Aorta (tissue), 5 donors: ENCODE results near the gene MOB3B. TPM values are rescaled to one million over a fixed set of nuclear protein-coding genes. Genes with fewer than 3 reads are reported as not detected.

Source experiments
- ATAC-seq: fragments of 200-7000 bp; cut with Tn5 transposase; one replicate; pipeline ENCODE4 v1.9.1; 2022; ENCODE audit warnings: moderate library complexity; ENCODE audit not compliant: low FRiP score
- DNase-seq, 2 donors: peaks; one replicate each; pipeline ENCODE4 v3.0.0-alpha.2; 2020
- H3K27ac ChIP-seq, 2 donors: one replicate each; pipeline ENCODE4 v1.5.1; 2013; ENCODE audit warnings: low read length in 2 of 2, mild to moderate bottlenecking in 2 of 2, moderate library complexity in 2 of 2, control low read depth in 1 of 2, inconsistent platforms in 1 of 2, low read depth in 1 of 2
- H3K27me3 ChIP-seq, 2 donors: one replicate each; pipeline ENCODE4 v1.6.1; 2013; ENCODE audit warnings: control low read depth in 1 of 2, low read length in 1 of 2, mild to moderate bottlenecking in 1 of 2, moderate library complexity in 1 of 2; ENCODE audit not compliant: insufficient read depth in 2 of 2, control insufficient read depth in 1 of 2
- H3K36me3 ChIP-seq, 2 donors: one replicate each; pipeline ENCODE4 v1.6.1; 2013; ENCODE audit warnings: control low read depth in 1 of 2, low read length in 1 of 2, mild to moderate bottlenecking in 1 of 2; ENCODE audit not compliant: insufficient read depth in 2 of 2, control insufficient read depth in 1 of 2
- H3K4me1 ChIP-seq, 2 donors: one replicate each; pipeline ENCODE4 v1.6.1; 2013; ENCODE audit warnings: low read length in 2 of 2, control low read depth in 1 of 2, mild to moderate bottlenecking in 1 of 2, moderate library complexity in 1 of 2; ENCODE audit not compliant: insufficient read depth in 2 of 2, control insufficient read depth in 1 of 2
- H3K4me3 ChIP-seq, 2 donors: one replicate each; pipeline ENCODE4 v1.5.1; 2013; ENCODE audit warnings: low read length in 2 of 2, control low read depth in 1 of 2, mild to moderate bottlenecking in 1 of 2
- H3K9me3 ChIP-seq: one replicate; pipeline ENCODE4 v1.6.1; 2013; ENCODE audit warnings: mild to moderate bottlenecking, low read length; ENCODE audit not compliant: control insufficient read depth
- WGBS, 2 donors: extraction: QIAGEN DNeasy Blood & Tissue Kit; methylation state at CpG; one replicate each; pipeline ENCODE4 v1.1.7; 2013; 5-methylcytosine and 5-hydroxymethylcytosine counted together
- intact Hi-C, 2 donors: fragments of 100-400 bp; cut with DNase I; formaldehyde crosslinking; loops; one replicate each; pipeline versions ENCODE4 v1.14.2 to v1.15.0; 2022
- polyA plus RNA-seq, 2 donors: library from polyadenylated mRNA; stranded (reverse); fragments of 200-250 nt; gene quantifications; one replicate each; pipeline ENCODE4 v1.2.3, GENCODE V29; 2013
- total RNA-seq, 2 donors: library from RNA; stranded (reverse); fragmentation: NEBNext Ultra II Directional; extraction: Animal tissue kit (Norgen Biotek cat#: 25700); gene quantifications; one replicate each; pipeline ENCODE4 v1.2.1, GENCODE V29; 2021
- donor health status: healthy with polysubstance abuse.
- donor health status: Bipolar disorder and iron deficiency.
- donor health status: DM: no; HTN: no; CAD: no.
- donor health status: DM: no; HTN: no; CAD: no.
- donor health status: DM: yes; HTN: yes; CAD: no.

Gene MOB3B
- total and polyA plus RNA-seq, 4 donors, result 3.0 to 9.0 (median 5.8) TPM

DNA sequence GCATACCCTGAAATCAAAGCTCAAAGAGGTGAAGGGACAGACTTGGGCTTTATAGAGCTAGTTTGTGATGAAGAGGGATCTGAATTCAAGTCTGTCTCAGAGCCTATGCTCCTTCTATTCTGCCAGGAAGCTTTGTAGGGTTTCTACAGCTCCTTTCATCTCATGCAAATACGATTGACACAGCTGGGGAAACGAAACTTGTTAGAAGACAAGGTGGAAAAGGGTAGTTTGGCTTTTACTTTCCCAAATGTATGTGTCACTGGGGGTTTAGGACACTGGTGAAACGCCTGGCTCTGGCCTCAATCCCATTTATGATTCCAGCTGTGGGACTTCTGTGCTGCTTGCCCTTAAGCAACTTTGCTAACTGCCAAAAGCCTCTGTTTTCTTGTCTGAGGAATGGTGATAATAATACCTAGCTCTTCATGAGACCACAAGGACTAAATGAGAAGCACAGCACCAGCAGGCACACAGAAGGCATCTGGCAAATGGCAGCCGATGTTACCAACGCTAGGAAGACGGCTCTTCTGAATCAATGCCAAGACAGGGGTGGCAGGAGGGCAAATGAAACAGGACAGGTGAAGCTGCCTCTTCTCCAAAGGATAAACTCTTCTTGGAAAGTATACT, 162.3 kb downstream of the MOB3B start:
- H3K27me3 ChIP-seq, result no peaks in the 10 kb centered on the region
- intact Hi-C loops, result no loop called here
- 84 to 87% methylated on average over 6 of the region's 6 CpGs for WGBS, 2 donors

DNA sequence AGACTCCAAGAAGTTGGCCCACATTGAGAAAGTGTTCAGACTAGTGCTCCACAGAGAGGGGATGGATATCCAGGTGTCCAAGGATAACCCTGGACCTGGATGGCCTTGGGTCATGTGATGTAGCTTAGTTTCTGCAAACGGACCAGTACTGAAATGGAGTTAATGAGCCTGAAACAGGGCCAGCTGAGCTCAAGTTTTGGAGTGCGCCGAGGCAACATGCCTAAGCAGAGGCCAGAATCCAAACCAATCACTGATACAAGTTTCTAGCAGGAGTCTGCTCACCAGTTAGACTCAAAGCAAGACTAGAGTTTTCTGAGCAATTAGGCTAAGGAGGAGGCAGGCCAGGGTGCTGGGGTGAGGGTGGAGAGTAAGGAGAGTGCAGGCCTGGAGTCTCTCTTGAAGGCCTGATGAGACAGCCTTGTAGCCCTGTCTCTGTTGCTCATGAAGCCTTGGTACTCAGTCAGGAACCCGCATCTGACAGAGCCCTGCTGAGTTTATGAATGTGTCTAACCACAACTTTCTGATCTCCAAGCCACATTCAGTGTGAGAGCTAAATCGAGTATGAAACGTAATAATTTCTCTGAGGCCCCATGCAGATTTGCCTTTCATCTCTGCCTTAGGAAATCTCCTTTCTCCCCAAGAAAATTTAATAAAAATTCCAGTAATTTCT, 163.8 kb downstream of the MOB3B start:
- Histone ChIP-seq H3K27me3 (no peaks in the 10 kb centered on the region), H3K9me3 (no peaks in the 10 kb centered on the region), H3K4me1 (peaks cover 5 to 10% of the 10 kb centered on the region in 2 donors), H3K4me3 (no peak overlapping the region), H3K27ac (no peak overlapping the region), H3K36me3 (no peaks in the 10 kb centered on the region)
- intact Hi-C loops, result no loop called here
- 43 to 53% methylated on average over 6 of the region's 6 CpGs for WGBS, 2 donors
- ATAC-seq, result no peak
- no peak for DNase-seq

More for the DNA sequence above, 162.3 kb downstream of the MOB3B start:
- H3K4me1 ChIP-seq, result peaks cover 5 to 10% of the 10 kb centered on the region in 2 donors
- no peak overlapping the region for H3K4me3 ChIP-seq
- no peak for DNase-seq
- no peaks in the 10 kb centered on the region for H3K36me3 ChIP-seq
- no peak overlapping the region for H3K27ac ChIP-seq
- no peak for ATAC-seq
- no peaks in the 10 kb centered on the region for H3K9me3 ChIP-seq

DNA sequence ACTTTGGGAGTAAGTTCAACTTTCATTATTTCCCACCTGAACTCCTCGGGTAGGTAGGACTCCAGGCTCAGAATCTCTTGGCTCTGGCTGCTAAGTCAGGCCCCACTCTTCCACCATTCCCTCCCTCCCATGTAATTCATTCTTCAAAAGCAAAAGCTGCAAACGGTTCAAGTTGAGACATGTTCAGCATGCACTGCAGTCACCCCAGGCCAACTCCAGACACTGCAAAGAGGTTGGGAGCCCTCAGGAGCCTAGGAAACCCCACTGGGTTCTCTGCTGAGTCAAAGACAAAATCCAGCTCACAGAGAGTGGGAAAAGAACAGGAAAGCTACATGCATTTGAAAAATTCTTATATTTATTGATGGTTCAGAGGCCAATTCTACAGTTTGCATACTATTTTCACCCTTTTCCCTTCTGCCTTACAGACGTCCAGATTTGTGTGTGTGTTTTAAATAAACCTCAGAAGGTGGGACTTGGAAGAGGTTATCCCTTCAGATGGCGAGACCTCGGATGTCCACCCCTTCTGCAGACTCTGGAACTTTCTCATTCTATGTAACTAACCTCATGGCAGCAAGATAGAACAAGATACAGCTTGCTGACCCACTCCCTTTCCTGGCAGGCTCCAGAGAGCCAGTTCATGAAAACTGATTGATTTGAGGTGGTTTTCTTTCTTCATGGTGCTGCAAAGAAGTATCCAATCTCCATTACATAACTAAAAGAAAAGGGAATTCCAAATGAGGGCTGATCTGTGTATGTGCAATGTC, 167.0 kb downstream of the MOB3B start:
- Histone ChIP-seq H3K4me1 (peaks cover 3 to 5% of the 10 kb centered on the region in 2 donors), H3K9me3 (no peaks in the 10 kb centered on the region), H3K27ac (no peak overlapping the region), H3K36me3 (no peaks in the 10 kb centered on the region), H3K27me3 (no peaks in the 10 kb centered on the region), H3K4me3 (no peak overlapping the region)
- WGBS, 2 donors, result 67 to 71% methylated on average over 5 of the region's 5 CpGs
- no peak for ATAC-seq
- intact Hi-C loops, result no loop called here
- DNase-seq, result no peak

DNA sequence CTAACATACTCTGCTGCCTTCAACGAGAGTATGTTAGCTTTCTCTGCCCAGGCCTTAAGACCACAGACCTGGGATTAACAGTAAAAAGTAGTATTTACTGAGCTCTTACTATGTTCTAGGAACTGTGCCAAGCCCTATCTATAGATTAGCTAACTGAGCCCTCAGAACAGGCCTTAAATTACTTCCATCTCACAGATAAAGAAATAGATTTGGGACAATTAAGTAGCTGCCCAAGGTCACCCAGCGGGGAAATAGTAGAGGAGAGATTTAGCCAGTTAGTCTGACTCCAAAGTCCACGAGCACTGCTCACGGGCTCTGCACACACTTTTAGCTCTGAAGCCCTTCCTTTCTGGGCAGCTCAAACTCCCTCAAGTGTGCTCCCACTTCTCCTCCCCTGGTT, 168.1 kb downstream of the MOB3B start:
- 92 to 96% methylated on average over 4 of the region's 4 CpGs for WGBS, 2 donors
- Histone ChIP-seq H3K36me3 (no peaks in the 10 kb centered on the region), H3K4me3 (no peak overlapping the region), H3K27ac (no peak overlapping the region), H3K4me1 (peaks cover 0 to 4% of the 10 kb centered on the region in 2 donors), H3K27me3 (no peaks in the 10 kb centered on the region), H3K9me3 (no peaks in the 10 kb centered on the region)
- DNase-seq (no peak), ATAC-seq (no peak)
- intact Hi-C loops, result no loop called here

DNA sequence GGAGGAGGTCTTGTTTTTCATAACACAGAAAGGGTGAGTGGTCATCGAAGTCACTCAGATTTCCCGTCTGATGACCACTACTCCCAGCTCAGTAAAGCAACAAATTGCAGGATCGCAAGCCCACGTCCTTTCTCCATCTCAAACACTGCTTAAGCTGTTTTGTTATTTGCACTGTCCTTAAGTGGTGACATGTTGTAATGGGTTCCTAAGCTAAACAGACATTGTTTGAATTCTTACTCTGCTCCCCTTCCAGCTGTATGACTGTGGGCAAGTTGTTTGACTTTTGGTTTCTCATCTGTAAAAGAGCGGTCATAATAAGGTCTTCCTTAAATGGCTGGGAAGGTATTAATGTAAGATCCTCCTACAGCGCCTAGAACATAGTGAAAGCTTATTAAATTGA, 169.9 kb downstream of the MOB3B start:
- WGBS, 2 donors, result 96 to 98% methylated on average over 6 of the region's 6 CpGs
- intact Hi-C loops, result no loop called here
- no peaks in the 10 kb centered on the region for H3K9me3 ChIP-seq
- no peak overlapping the region for H3K4me3 ChIP-seq
- peaks cover 0 to 2% of the 10 kb centered on the region in 2 donors for H3K4me1 ChIP-seq
- DNase-seq (no peak), ATAC-seq (no peak)
- no peaks in the 10 kb centered on the region for H3K27me3 ChIP-seq
- no peaks in the 10 kb centered on the region for H3K36me3 ChIP-seq
- H3K27ac ChIP-seq, result no peak overlapping the region

DNA sequence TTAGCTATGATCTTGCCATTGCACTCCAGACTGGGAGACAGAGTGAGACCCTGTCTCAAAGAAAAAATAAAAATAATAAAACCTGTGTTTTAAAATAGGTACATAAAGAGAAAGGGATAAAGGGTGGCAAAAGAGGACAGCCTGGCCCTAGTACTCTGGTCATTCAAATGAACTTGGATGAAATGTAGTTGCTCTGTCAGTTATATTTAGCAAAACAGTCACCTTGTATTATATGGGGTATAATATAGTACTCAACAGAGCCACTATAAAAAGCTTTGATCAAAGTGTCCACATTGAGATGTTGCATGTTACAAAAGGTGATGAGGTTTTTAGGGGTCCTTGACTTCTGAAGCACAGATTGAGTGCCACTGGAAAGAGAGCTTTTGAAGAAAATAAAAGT, 171.6 kb downstream of the MOB3B start:
- intact Hi-C loops, result no loop called here
- Histone ChIP-seq H3K36me3 (no peaks in the 10 kb centered on the region), H3K4me3 (no peak overlapping the region), H3K27ac (no peak overlapping the region), H3K4me1 (peaks cover 0 to 2% of the 10 kb centered on the region in 2 donors), H3K27me3 (no peaks in the 10 kb centered on the region), H3K9me3 (no peaks in the 10 kb centered on the region)
- no peak for ATAC-seq
- DNase-seq, result no peak

DNA sequence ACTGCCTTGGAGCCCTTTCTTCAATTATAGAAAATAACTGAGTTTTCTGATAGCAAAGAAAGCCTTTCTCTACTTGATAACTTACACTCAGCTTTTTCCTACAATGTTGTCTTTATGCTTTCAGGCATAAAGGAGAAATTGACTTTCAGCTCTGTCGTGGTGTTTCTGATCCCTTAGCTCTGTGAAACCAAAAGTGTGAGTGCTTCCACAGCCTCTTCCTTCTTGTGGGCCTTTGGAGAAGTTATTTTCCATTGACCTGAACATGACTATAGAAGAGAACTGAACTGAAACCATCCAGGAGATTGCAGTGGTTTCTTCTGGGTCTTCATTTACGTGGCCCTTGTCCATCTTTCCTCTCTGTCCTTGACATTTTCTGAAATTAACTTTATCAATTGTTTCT, 173.2 kb downstream of the MOB3B start:
- no peak for ATAC-seq
- no peak overlapping the region for H3K27ac ChIP-seq
- 90 to 95% methylated on average over 2 of the region's 2 CpGs for WGBS, 2 donors

DNA sequence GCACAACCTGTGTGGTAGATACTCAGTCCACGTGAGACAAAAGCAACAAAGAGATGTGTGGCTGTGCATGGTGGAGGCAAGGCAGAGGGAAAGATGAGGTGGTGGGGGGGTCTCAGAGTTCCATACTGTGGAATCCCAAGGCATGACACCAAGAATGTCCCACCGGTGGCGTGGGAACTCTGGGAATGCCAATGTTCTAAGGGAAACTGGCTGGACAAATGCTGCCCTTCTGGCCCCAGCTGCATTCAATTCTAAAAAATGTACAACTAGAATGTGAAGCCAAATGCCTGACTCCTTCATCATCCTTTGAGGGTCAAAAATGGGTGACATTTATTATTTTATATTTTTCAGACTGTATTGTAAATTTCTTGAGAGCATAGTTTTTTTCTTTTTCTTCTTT, 174.4 kb downstream of the MOB3B start:
- Histone ChIP-seq H3K27ac (no peak overlapping the region), H3K9me3 (no peaks in the 10 kb centered on the region), H3K4me3 (no peak overlapping the region), H3K4me1 (no peaks in the 10 kb centered on the region), H3K27me3 (no peaks in the 10 kb centered on the region), H3K36me3 (no peaks in the 10 kb centered on the region)
- intact Hi-C loops, result no loop called here
- 56 to 62% methylated on average over 3 of the region's 3 CpGs for WGBS, 2 donors
- DNase-seq (no peak), ATAC-seq (no peak)

More for the DNA sequence above, 173.2 kb downstream of the MOB3B start:
- Histone ChIP-seq H3K27me3 (no peaks in the 10 kb centered on the region), H3K4me1 (no peaks in the 10 kb centered on the region), H3K9me3 (no peaks in the 10 kb centered on the region), H3K36me3 (no peaks in the 10 kb centered on the region), H3K4me3 (no peak overlapping the region)
- DNase-seq, result no peak
- intact Hi-C loops, result no loop called here
